WTC11 (cell line): Measurements from ENCODE around the gene ABCA5.

Source experiments
- FOXJ3 ChIP-seq: sonication (generic); formaldehyde crosslinking; IDR thresholded peaks from 2 replicates; pipeline ENCODE4 v1.9.0; 2021; ENCODE audit warnings: missing genetic modification reagents, mild to moderate bottlenecking, borderline replicate concordance
- RELA ChIP-seq: sonication (generic); formaldehyde crosslinking; IDR thresholded peaks from 2 replicates; pipeline ENCODE4 v1.8.1; 2022; ENCODE audit warnings: missing genetic modification reagents, mild to moderate bottlenecking, borderline replicate concordance
- TCF7 ChIP-seq: sonication (generic); formaldehyde crosslinking; IDR thresholded peaks from 2 replicates; pipeline ENCODE4 v1.8.0; 2022; ENCODE audit warnings: mild to moderate bottlenecking, low read depth, missing genetic modification reagents, moderate library complexity
- TEAD4 ChIP-seq: sonication (generic); formaldehyde crosslinking; IDR thresholded peaks from 2 replicates; pipeline ENCODE4 v1.8.0; 2022; ENCODE audit warnings: mild to moderate bottlenecking, missing genetic modification reagents
- ZNF121 ChIP-seq: sonication (generic); formaldehyde crosslinking; IDR thresholded peaks from 2 replicates; pipeline ENCODE4 v1.8.0; 2023; ENCODE audit warnings: missing genetic modification reagents
- ZNF138 ChIP-seq: sonication (generic); formaldehyde crosslinking; conservative IDR thresholded peaks from 2 replicates; pipeline ENCODE4 v1.8.1; 2022; ENCODE audit warnings: mild to moderate bottlenecking, moderate library complexity, missing genetic modification reagents
- ZNF512 ChIP-seq: sonication (generic); formaldehyde crosslinking; IDR thresholded peaks from 2 replicates; pipeline ENCODE4 v1.8.1; 2022; ENCODE audit warnings: missing genetic modification reagents, borderline replicate concordance
- TF ChIP-seq, protein P1 (sequence below): fragments of 200-600 bp; IDR thresholded peaks from 2 replicates; pipeline ENCODE4 v1.8.0; 2022; ENCODE audit warnings: antibody characterized with exemption
- TF ChIP-seq, protein P2 (sequence below): sonication (generic); formaldehyde crosslinking; IDR thresholded peaks from 2 replicates; pipeline ENCODE4 v1.8.1; 2023; ENCODE audit warnings: mild to moderate bottlenecking, missing genetic modification reagents
- TF ChIP-seq, protein P3 (sequence below): sonication (generic); formaldehyde crosslinking; IDR thresholded peaks from 2 replicates; pipeline ENCODE4 v1.8.1; 2023; ENCODE audit warnings: mild to moderate bottlenecking, missing genetic modification reagents, moderate library complexity
- TF ChIP-seq, protein P4 (sequence below): sonication (generic); formaldehyde crosslinking; IDR thresholded peaks from 2 replicates; pipeline ENCODE4 v1.8.0; 2022; ENCODE audit warnings: missing genetic modification reagents

DNA sequence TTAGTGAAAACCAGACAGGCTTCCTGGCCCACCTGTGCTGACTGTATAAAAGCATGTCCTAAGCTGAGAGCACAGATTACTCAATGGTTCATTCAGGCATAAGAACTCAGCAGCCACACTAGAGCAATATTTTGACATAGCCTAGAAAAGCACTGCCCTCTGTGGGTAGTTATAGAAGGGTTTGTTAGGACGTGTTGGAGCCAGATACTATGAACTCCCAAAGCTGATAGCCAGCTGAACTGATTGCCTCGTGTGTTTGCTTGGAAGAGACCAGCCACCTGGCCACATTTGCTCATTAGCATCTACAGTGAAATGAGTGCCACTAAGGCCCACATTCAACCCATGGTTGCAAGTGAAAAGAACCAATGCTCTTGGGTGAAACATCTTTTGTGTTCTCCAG lies 30.8 kb upstream of the ABCA5 start:
- TF ChIP-seq RELA (no peak), ZNF121 (CRISPR knock-in tag) (no peak), TEAD4 (CRISPR knock-in tag) (no peak), TCF7 (CRISPR knock-in tag) (no peak), FOXJ3 (CRISPR knock-in tag) (no peak), ZNF512 (no peak), ZNF138 (CRISPR knock-in tag) (no peak)
- TF ChIP-seq, protein P1, sequence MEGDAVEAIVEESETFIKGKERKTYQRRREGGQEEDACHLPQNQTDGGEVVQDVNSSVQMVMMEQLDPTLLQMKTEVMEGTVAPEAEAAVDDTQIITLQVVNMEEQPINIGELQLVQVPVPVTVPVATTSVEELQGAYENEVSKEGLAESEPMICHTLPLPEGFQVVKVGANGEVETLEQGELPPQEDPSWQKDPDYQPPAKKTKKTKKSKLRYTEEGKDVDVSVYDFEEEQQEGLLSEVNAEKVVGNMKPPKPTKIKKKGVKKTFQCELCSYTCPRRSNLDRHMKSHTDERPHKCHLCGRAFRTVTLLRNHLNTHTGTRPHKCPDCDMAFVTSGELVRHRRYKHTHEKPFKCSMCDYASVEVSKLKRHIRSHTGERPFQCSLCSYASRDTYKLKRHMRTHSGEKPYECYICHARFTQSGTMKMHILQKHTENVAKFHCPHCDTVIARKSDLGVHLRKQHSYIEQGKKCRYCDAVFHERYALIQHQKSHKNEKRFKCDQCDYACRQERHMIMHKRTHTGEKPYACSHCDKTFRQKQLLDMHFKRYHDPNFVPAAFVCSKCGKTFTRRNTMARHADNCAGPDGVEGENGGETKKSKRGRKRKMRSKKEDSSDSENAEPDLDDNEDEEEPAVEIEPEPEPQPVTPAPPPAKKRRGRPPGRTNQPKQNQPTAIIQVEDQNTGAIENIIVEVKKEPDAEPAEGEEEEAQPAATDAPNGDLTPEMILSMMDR: no peak
- TF ChIP-seq, protein P2, sequence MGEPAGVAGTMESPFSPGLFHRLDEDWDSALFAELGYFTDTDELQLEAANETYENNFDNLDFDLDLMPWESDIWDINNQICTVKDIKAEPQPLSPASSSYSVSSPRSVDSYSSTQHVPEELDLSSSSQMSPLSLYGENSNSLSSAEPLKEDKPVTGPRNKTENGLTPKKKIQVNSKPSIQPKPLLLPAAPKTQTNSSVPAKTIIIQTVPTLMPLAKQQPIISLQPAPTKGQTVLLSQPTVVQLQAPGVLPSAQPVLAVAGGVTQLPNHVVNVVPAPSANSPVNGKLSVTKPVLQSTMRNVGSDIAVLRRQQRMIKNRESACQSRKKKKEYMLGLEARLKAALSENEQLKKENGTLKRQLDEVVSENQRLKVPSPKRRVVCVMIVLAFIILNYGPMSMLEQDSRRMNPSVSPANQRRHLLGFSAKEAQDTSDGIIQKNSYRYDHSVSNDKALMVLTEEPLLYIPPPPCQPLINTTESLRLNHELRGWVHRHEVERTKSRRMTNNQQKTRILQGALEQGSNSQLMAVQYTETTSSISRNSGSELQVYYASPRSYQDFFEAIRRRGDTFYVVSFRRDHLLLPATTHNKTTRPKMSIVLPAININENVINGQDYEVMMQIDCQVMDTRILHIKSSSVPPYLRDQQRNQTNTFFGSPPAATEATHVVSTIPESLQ (CRISPR knock-in tag): no peak
- TF ChIP-seq, protein P3, sequence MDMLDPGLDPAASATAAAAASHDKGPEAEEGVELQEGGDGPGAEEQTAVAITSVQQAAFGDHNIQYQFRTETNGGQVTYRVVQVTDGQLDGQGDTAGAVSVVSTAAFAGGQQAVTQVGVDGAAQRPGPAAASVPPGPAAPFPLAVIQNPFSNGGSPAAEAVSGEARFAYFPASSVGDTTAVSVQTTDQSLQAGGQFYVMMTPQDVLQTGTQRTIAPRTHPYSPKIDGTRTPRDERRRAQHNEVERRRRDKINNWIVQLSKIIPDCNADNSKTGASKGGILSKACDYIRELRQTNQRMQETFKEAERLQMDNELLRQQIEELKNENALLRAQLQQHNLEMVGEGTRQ: no peak
- TF ChIP-seq, protein P4, sequence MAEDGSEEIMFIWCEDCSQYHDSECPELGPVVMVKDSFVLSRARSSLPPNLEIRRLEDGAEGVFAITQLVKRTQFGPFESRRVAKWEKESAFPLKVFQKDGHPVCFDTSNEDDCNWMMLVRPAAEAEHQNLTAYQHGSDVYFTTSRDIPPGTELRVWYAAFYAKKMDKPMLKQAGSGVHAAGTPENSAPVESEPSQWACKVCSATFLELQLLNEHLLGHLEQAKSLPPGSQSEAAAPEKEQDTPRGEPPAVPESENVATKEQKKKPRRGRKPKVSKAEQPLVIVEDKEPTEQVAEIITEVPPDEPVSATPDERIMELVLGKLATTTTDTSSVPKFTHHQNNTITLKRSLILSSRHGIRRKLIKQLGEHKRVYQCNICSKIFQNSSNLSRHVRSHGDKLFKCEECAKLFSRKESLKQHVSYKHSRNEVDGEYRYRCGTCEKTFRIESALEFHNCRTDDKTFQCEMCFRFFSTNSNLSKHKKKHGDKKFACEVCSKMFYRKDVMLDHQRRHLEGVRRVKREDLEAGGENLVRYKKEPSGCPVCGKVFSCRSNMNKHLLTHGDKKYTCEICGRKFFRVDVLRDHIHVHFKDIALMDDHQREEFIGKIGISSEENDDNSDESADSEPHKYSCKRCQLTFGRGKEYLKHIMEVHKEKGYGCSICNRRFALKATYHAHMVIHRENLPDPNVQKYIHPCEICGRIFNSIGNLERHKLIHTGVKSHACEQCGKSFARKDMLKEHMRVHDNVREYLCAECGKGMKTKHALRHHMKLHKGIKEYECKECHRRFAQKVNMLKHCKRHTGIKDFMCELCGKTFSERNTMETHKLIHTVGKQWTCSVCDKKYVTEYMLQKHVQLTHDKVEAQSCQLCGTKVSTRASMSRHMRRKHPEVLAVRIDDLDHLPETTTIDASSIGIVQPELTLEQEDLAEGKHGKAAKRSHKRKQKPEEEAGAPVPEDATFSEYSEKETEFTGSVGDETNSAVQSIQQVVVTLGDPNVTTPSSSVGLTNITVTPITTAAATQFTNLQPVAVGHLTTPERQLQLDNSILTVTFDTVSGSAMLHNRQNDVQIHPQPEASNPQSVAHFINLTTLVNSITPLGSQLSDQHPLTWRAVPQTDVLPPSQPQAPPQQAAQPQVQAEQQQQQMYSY (CRISPR knock-in tag): no peak
